Parathyroid adenoma (tissue), 2 donors: Measurements from ENCODE around the gene ANGPTL1.

ENCODE experiments used
- H2AFZ ChIP-seq: fragments of 300-600 bp; sonication (generic); one replicate; pipeline ENCODE4 v1.7.0; 2017; ENCODE audit warnings: antibody characterized with exemption, mild to moderate bottlenecking
- H3K27ac ChIP-seq: fragments of 300-600 bp; sonication (generic); one replicate; pipeline ENCODE4 v1.7.0; 2017
- H3K27me3 ChIP-seq: fragments of 300-600 bp; sonication (generic); one replicate; pipeline ENCODE4 v1.7.0; 2017; ENCODE audit warnings: low read length; ENCODE audit not compliant: control insufficient read depth, insufficient read depth
- H3K36me3 ChIP-seq: fragments of 300-600 bp; sonication (generic); one replicate; pipeline ENCODE4 v1.7.0; 2017; ENCODE audit warnings: low read length; ENCODE audit not compliant: control insufficient read depth, insufficient read depth
- H3K4me1 ChIP-seq: fragments of 300-600 bp; sonication (generic); one replicate; pipeline ENCODE4 v1.7.0; 2017; ENCODE audit warnings: control low read depth
- H3K4me2 ChIP-seq: fragments of 300-600 bp; sonication (generic); one replicate; pipeline ENCODE4 v1.7.0; 2017; ENCODE audit warnings: low read length
- H3K4me3 ChIP-seq: fragments of 300-600 bp; sonication (generic); one replicate; pipeline ENCODE4 v1.7.0; 2017; ENCODE audit warnings: low read depth, low read length
- H3K79me2 ChIP-seq: fragments of 300-600 bp; sonication (generic); one replicate; pipeline ENCODE4 v1.7.0; 2017; ENCODE audit warnings: control low read depth
- H3K9ac ChIP-seq: fragments of 300-600 bp; sonication (generic); one replicate; pipeline ENCODE4 v1.7.0; 2017; ENCODE audit warnings: mild to moderate bottlenecking
- H3K9me3 ChIP-seq: fragments of 300-600 bp; sonication (generic); one replicate; pipeline ENCODE4 v1.7.0; 2017; ENCODE audit warnings: low read length; ENCODE audit not compliant: control insufficient read depth
- TF ChIP-seq, protein P1 (sequence below): fragments of 300-600 bp; sonication (generic); IDR thresholded peaks from one replicate; pipeline ENCODE4 v1.7.0; 2017; ENCODE audit warnings: antibody characterized with exemption, mild to moderate bottlenecking
- donor health status: primary hyperparathyroidism.

ANGPTL1 gene

DNA sequence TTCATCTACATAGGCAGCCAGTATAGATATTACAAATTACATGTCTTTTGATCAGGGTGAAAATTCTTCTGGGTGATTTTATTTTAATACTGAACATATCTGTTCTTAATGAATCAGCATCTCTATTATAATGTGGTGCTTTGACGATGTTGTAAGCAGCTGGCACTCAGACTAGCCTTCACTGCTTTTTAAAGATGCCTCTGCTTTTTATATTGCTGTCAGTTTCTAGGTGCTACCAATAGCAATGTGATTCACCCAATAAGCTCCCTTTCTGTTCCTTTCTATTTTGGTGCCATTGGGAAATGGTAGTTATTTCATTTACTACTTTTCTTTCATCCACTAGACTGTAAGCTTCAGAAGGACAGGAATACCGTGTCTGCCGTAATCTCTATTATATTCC lies 11.1 kb upstream of the ANGPTL1 start:
- TF ChIP-seq, protein P1, sequence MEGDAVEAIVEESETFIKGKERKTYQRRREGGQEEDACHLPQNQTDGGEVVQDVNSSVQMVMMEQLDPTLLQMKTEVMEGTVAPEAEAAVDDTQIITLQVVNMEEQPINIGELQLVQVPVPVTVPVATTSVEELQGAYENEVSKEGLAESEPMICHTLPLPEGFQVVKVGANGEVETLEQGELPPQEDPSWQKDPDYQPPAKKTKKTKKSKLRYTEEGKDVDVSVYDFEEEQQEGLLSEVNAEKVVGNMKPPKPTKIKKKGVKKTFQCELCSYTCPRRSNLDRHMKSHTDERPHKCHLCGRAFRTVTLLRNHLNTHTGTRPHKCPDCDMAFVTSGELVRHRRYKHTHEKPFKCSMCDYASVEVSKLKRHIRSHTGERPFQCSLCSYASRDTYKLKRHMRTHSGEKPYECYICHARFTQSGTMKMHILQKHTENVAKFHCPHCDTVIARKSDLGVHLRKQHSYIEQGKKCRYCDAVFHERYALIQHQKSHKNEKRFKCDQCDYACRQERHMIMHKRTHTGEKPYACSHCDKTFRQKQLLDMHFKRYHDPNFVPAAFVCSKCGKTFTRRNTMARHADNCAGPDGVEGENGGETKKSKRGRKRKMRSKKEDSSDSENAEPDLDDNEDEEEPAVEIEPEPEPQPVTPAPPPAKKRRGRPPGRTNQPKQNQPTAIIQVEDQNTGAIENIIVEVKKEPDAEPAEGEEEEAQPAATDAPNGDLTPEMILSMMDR: no peak
- Histone ChIP-seq H3K27me3 (no peaks in the 10 kb centered on the region), H3K4me1 (no peaks in the 10 kb centered on the region), H2AFZ (no peak overlapping the region), H3K4me2 (no peak overlapping the region), H3K9ac (no peak overlapping the region), H3K9me3 (no peaks in the 10 kb centered on the region), H3K27ac (no peak overlapping the region), H3K4me3 (no peak overlapping the region), H3K36me3 (no peaks in the 10 kb centered on the region), H3K79me2 (no peaks in the 10 kb centered on the region)

DNA sequence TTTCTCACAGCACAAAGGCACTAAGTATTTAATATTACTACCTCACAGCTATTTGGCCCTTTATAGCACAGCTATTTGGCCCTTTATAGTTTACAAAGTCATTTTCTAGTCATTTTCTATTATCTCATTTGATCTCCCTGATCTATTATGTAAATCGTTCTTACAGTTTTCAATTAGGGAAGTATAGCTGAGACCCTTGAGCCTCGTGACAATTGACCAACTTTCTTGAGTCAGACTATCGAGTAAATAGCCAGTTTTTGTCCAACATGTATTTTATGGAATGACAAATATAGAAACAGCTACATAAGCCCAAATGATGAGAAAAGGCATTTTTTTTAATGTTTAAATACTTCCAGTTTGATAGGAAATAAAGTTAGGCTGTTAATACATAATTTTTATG lies 7.0 kb upstream of the ANGPTL1 start:
- Histone ChIP-seq H3K27ac (no peak overlapping the region), H3K4me2 (no peak overlapping the region), H3K79me2 (no peaks in the 10 kb centered on the region), H3K4me3 (no peak overlapping the region), H3K9ac (no peak overlapping the region), H3K4me1 (no peaks in the 10 kb centered on the region), H3K36me3 (no peaks in the 10 kb centered on the region), H3K27me3 (no peaks in the 10 kb centered on the region), H2AFZ (no peak overlapping the region), H3K9me3 (no peaks in the 10 kb centered on the region)
- TF ChIP-seq, protein P1: no peak

DNA sequence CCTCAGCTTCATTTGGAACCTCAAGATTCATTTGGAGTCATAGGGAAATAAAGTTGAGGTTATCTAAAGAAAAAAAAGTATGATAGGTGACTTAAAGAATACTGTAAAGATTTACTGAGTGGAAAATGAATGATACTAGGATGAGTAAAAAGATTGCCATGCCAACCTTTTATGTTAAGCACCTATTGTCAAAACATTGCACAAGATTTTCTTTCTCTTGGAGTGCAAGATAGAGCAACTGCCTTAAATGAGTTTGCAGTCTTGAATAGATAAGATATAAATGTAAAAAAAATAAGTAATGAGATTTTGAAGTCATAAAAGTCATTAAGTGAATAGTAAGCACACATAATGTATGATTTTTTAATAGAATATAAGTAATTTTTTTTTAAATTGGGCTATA lies 5.1 kb upstream of the ANGPTL1 start:
- Histone ChIP-seq H3K27ac (no peak overlapping the region), H3K9me3 (no peaks in the 10 kb centered on the region)
- TF ChIP-seq, protein P1: no peak

GRCh38 chr1:178874966-178875365 lies 4.1 kb upstream of the ANGPTL1 start:
- no peak overlapping the region for H2AFZ ChIP-seq
- H3K27ac ChIP-seq: no peak overlapping the region
- no peak overlapping the region for H3K9ac ChIP-seq
- no peaks in the 10 kb centered on the region for H3K27me3 ChIP-seq
- H3K36me3 ChIP-seq: no peaks in the 10 kb centered on the region
- H3K79me2 ChIP-seq: no peaks in the 10 kb centered on the region
- H3K4me2 ChIP-seq: no peak overlapping the region
- no peaks in the 10 kb centered on the region for H3K9me3 ChIP-seq
- H3K4me3 ChIP-seq: no peak overlapping the region
- TF ChIP-seq, protein P1: no peak
- H3K4me1 ChIP-seq: no peaks in the 10 kb centered on the region

More for the DNA sequence above, 5.1 kb upstream of the ANGPTL1 start:
- Histone ChIP-seq H3K9ac (no peak overlapping the region), H3K79me2 (no peaks in the 10 kb centered on the region), H3K36me3 (no peaks in the 10 kb centered on the region), H3K4me1 (no peaks in the 10 kb centered on the region), H3K4me2 (no peak overlapping the region), H3K27me3 (no peaks in the 10 kb centered on the region), H2AFZ (no peak overlapping the region), H3K4me3 (no peak overlapping the region)

- no peak overlapping the region for H3K9ac ChIP-seq
- no peaks in the 10 kb centered on the region for H3K36me3 ChIP-seq
- H2AFZ ChIP-seq: no peak overlapping the region
- H3K9me3 ChIP-seq: no peaks in the 10 kb centered on the region
- TF ChIP-seq, protein P1: no peak
- no peak overlapping the region for H3K4me2 ChIP-seq
- no peaks in the 10 kb centered on the region for H3K27me3 ChIP-seq
- H3K27ac ChIP-seq: no peak overlapping the region
- no peaks in the 10 kb centered on the region for H3K4me1 ChIP-seq
- no peak overlapping the region for H3K4me3 ChIP-seq
- no peaks in the 10 kb centered on the region for H3K79me2 ChIP-seq
Measured at GRCh38 chr1:178871551-178872320, 859 bp upstream of the ANGPTL1 start.
